Stomach (tissue), 9 donors: Measurements from ENCODE around the gene GCC1. TPM values are rescaled to one million over a fixed set of nuclear protein-coding genes. Genes with fewer than 3 reads are reported as not detected.

ENCODE experiments used
- DNase-seq, 2 donors: peaks; one replicate each; pipeline versions ENCODE4 v3.0.0 to v3.0.0-alpha.2; 2013 to 2019
- H3K27ac ChIP-seq, 5 donors: fragments of 200-600 bp in 4 of 5; sonication (generic) in 4 of 5; one replicate each; pipeline ENCODE4 v1.5.1; 2013 to 2019; ENCODE audit warnings: mild to moderate bottlenecking in 1 of 5, moderate library complexity in 1 of 5
- H3K27me3 ChIP-seq, 3 donors: fragments of 200-600 bp; sonication (generic); one replicate each; pipeline ENCODE4 v1.5.1; 2017 to 2019; ENCODE audit warnings: mixed run types in 1 of 3
- H3K36me3 ChIP-seq, 4 donors: fragments of 200-600 bp; sonication (generic); 1 replicate in 3 of 4; 2 replicates in 1 of 4; pipeline ENCODE4 v1.5.1; 2016 to 2019
- H3K4me1 ChIP-seq, 4 donors: fragments of 200-600 bp; sonication (generic); one replicate each; pipeline ENCODE4 v1.5.1; 2016 to 2019
- H3K4me3 ChIP-seq, 4 donors: fragments of 200-600 bp; sonication (generic) in 3 of 4; one replicate each; pipeline ENCODE4 v1.5.1; 2016 to 2019; ENCODE audit warnings: mild to moderate bottlenecking in 1 of 4
- H3K9me3 ChIP-seq, 4 donors: fragments of 200-600 bp; sonication (generic); one replicate each; pipeline ENCODE4 v1.5.1; 2016 to 2019
- EP300 ChIP-seq: sonication (generic); formaldehyde crosslinking; IDR thresholded peaks from one replicate; pipeline ENCODE4 v1.6.1; 2017; ENCODE audit warnings: antibody characterized with exemption
- POLR2A ChIP-seq, 4 donors: fragments of 450-650 bp; IDR thresholded peaks; one replicate each; pipeline ENCODE4 v1.6.1; 2016; ENCODE audit warnings: antibody characterized with exemption in 4 of 4, control low read depth in 2 of 4, mild to moderate bottlenecking in 1 of 4, moderate library complexity in 1 of 4
- POLR2AphosphoS5 ChIP-seq, 3 donors: sonication (generic); formaldehyde crosslinking; IDR thresholded peaks; one replicate each; pipeline ENCODE4 v1.6.1; 2016; ENCODE audit warnings: antibody characterized with exemption in 3 of 3
- WGBS, 5 donors: extraction: QIAGEN DNeasy Blood & Tissue Kit in 3 of 5; methylation state at CpG; one replicate each; pipeline versions ENCODE4 v1.1.5 to v1.1.7; 2013 to 2018; 5-methylcytosine and 5-hydroxymethylcytosine counted together
- intact Hi-C: fragments of 100-400 bp; cut with DNase I; formaldehyde crosslinking; loops from one replicate; pipeline ENCODE4 v1.15.1; 2023; ENCODE audit warnings: low total_unique reads
- polyA plus RNA-seq, 3 donors: library from polyadenylated mRNA; stranded (reverse); fragments of 200-250 nt; gene quantifications; one replicate each; pipeline ENCODE4 v1.2.3, GENCODE V29; 2013
- total RNA-seq, 5 donors: library from RNA; depleted of rRNA; stranded (reverse); fragments of >200 nt; gene quantifications; one replicate each; pipeline versions ENCODE4 v1.1.0 to v1.2.3, GENCODE V29; 2014 to 2016
- TF ChIP-seq, protein P1 (sequence below), 7 experiments: fragments of 450-650 bp in 4 of 7; fragments of 200-600 bp in 3 of 7; sonication (generic) in 3 of 7; IDR thresholded peaks; one replicate each; pipeline ENCODE4 v1.5.1; 2016 to 2019; ENCODE audit warnings: antibody characterized with exemption in 7 of 7, control low read depth in 2 of 7, mild to moderate bottlenecking in 1 of 7
- donor health status: healthy with polysubstance abuse.
- donor health status: Bipolar disorder and iron deficiency.
- donor health status: healthy.

GCC1 gene
- total and polyA plus RNA-seq, 8 donors = 2.9 to 37.9 (median 10.2) TPM

DNA sequence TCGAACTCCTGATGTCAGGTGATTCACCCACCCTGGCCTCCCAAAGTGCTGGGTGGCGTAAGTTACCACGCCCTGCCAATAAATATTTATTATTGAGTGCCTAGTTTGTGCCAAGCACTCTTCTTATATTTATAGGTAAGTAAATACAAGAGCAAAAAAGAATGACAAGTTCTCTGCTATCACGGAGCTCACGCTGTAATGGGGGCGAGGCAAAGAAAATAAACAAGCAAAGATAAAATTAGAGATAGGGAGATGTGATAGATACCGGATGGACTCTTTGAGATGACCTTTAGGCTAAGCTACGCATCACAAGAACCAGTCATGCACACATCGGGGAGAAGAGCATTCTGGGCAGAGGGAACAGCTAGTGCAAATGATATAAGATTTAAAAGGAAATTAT lies 46.3 kb downstream of the GCC1 start:
- Histone ChIP-seq H3K4me3 (no peak overlapping the region), H3K27ac (no peak overlapping the region), H3K27me3 (peaks cover 0 to 45% (median 11%) of the 10 kb centered on the region in 3 donors), H3K36me3 (no peaks in the 10 kb centered on the region), H3K9me3 (no peaks in the 10 kb centered on the region), H3K4me1 (peaks cover 0 to 9% (median 4%) of the 10 kb centered on the region in 4 donors)
- TF ChIP-seq POLR2A (IDR thresholded peaks at IDR 0.05) = no peak
- no peak for TF ChIP-seq POLR2AphosphoS5 (IDR thresholded peaks at IDR 0.05)
- no peak for TF ChIP-seq EP300
- TF ChIP-seq, protein P1, sequence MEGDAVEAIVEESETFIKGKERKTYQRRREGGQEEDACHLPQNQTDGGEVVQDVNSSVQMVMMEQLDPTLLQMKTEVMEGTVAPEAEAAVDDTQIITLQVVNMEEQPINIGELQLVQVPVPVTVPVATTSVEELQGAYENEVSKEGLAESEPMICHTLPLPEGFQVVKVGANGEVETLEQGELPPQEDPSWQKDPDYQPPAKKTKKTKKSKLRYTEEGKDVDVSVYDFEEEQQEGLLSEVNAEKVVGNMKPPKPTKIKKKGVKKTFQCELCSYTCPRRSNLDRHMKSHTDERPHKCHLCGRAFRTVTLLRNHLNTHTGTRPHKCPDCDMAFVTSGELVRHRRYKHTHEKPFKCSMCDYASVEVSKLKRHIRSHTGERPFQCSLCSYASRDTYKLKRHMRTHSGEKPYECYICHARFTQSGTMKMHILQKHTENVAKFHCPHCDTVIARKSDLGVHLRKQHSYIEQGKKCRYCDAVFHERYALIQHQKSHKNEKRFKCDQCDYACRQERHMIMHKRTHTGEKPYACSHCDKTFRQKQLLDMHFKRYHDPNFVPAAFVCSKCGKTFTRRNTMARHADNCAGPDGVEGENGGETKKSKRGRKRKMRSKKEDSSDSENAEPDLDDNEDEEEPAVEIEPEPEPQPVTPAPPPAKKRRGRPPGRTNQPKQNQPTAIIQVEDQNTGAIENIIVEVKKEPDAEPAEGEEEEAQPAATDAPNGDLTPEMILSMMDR (IDR thresholded peaks at IDR 0.05) = no peak
- no peak for DNase-seq
- intact Hi-C loops = no loop called here
- WGBS, 5 donors = 69 to 81% (median 72%) methylated on average over 9 of the region's 9 CpGs

DNA sequence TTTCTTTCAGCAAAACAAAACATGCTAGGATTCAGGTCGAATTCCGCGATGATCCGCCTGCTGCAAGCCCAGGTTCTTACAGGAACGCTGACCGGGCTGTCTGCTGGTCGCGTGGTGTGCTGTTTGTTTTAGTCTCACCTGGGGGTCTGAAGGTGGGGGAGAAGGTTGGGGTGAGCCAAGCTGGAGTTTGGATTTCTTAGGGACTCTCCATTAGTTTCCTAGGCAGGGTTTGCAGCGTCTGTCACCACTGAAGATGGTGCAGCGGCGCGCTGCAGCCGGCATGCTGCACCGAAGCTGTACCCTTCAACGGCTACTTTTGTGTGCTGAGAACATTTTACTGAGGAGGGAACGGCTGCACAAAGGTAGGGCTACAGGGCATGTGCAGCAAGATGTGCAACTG lies 48.7 kb downstream of the GCC1 start:
- H3K36me3 ChIP-seq = no peaks in the 10 kb centered on the region
- no peak overlapping the region for H3K27ac ChIP-seq
- DNase-seq = peak in 1 of 2 donors; percentile 9
- H3K4me3 ChIP-seq = no peak overlapping the region
- 3 to 10% (median 7%) methylated on average over 16 of the region's 16 CpGs for WGBS, 5 donors
- intact Hi-C loops = no loop called here
- peaks cover 0 to 52% (median 11%) of the 10 kb centered on the region in 3 donors for H3K27me3 ChIP-seq
- peaks cover 0 to 9% (median 4%) of the 10 kb centered on the region in 4 donors for H3K4me1 ChIP-seq
- H3K9me3 ChIP-seq = no peaks in the 10 kb centered on the region
- TF ChIP-seq EP300 (no peak), POLR2AphosphoS5 (IDR thresholded peaks at IDR 0.05) (no peak), POLR2A (IDR thresholded peaks at IDR 0.05) (no peak)
- TF ChIP-seq, protein P1 (IDR thresholded peaks at IDR 0.05) = no peak

DNA sequence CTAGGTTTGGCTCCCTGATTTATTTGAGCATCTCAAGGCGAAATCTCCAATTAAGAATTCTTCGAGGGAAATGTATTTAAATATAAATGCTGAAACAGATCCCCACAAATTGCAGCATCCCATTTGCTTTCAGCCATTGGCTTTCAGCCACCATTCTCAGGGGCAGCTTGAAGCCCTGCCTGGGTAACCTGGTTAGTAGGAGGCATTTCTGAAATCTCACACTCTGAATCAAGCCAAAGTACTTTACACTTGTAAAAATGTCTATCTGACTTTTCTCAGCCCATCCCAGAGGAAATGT lies 49.1 kb downstream of the GCC1 start:
- no peak overlapping the region for H3K4me3 ChIP-seq
- H3K36me3 ChIP-seq = no peaks in the 10 kb centered on the region
- H3K9me3 ChIP-seq = no peaks in the 10 kb centered on the region
- H3K27me3 ChIP-seq = peaks cover 0 to 52% (median 11%) of the 10 kb centered on the region in 3 donors
- TF ChIP-seq POLR2A (IDR thresholded peaks at IDR 0.05) (no peak), POLR2AphosphoS5 (IDR thresholded peaks at IDR 0.05) (no peak), EP300 (no peak)
- TF ChIP-seq, protein P1 (IDR thresholded peaks at IDR 0.05) = no peak
- no peak overlapping the region for H3K27ac ChIP-seq
- peak in 1 of 2 donors; percentile 3 for DNase-seq
- intact Hi-C loops = no loop called here
- 62 to 71% (median 63%) methylated on average over 2 of the region's 2 CpGs for WGBS, 5 donors
- peaks cover 0 to 9% (median 4%) of the 10 kb centered on the region in 4 donors for H3K4me1 ChIP-seq

DNA sequence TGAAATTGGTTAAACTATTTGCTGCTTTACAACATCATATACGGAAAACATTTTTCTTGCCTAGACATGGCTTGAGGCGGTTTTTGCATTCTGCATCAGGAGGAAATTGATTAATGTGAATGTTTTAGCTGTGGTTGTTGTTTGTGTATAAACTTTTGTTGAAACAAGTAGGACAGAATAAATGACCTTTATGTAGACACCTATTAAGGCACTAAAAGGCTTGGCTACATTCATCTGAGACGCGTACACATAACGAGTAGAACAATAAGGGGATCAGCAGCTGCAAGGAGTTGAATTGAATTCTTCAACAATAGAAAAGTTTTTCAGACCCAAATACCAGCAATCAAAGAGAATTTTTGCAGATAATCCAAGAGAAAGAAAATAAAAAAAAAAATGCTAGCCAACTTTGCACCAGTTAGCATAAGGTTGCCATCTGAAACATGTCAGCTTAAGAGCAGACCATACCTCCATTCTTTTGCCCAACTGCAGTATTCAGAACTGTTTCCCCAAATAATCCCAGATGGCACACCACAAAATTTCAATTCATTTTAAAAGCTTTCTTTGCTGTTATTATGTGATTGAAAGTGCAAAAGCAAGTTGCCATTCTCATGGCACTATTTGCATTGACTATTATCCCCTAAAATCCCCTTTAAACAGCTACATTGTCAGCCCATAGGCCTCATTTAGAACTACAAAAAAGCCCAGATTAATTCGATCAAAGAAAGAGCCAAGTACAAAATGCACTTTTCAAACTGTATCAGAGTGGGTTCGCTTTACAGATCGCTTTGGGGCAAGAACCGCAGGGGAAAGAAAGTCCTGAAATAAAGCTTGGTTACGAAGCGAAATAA lies 49.6 kb downstream of the GCC1 start:
- Histone ChIP-seq H3K4me3 (no peak overlapping the region), H3K27me3 (peaks cover 0 to 52% (median 11%) of the 10 kb centered on the region in 3 donors), H3K9me3 (no peaks in the 10 kb centered on the region), H3K27ac (no peak overlapping the region), H3K4me1 (peaks cover 0 to 9% (median 4%) of the 10 kb centered on the region in 4 donors), H3K36me3 (no peaks in the 10 kb centered on the region)
- no peak for DNase-seq
- intact Hi-C loops = no loop called here
- WGBS, 5 donors = 87 to 92% (median 89%) methylated on average over 11 of the region's 11 CpGs
- TF ChIP-seq POLR2A (IDR thresholded peaks at IDR 0.05) = no peak
- TF ChIP-seq EP300 = no peak
- TF ChIP-seq, protein P1 (IDR thresholded peaks at IDR 0.05) = no peak
- TF ChIP-seq POLR2AphosphoS5 (IDR thresholded peaks at IDR 0.05) = no peak
